Lung microvascular endothelial cell (primary cell): Measurements from ENCODE around the gene LSM7. TPM values are rescaled to one million over a fixed set of nuclear protein-coding genes. Genes with fewer than 3 reads are reported as not detected.
"Not testable (repeated sequence)": the region's sequence is repeated elsewhere in the genome, so short reads cannot be mapped to it uniquely, and the experiment has no call there.

Experiments used
- DNase-seq, 2 donors: peaks; one replicate each; pipeline versions ENCODE4 v3.0.0 to v3.0.0-alpha.2; 2010; ENCODE audit warnings: low read depth in 2 of 2
- total RNA-seq: library from RNA; depleted of rRNA; stranded (reverse); fragments of >200 nt; gene quantifications from 2 replicates; pipeline ENCODE4 v1.2.1, GENCODE V29; 2014

Gene LSM7
- total RNA-seq, 1 donor from 2014 or later: 79.4 TPM

GRCh38 chr19:2281265-2282061 is 46.9 kb downstream of the LSM7 start:
- DNase-seq: not testable (repeated sequence)

- no peak for DNase-seq
These were observed 47.6 kb downstream of the LSM7 start for GRCh38 chr19:2280633-2281264.

DNA sequence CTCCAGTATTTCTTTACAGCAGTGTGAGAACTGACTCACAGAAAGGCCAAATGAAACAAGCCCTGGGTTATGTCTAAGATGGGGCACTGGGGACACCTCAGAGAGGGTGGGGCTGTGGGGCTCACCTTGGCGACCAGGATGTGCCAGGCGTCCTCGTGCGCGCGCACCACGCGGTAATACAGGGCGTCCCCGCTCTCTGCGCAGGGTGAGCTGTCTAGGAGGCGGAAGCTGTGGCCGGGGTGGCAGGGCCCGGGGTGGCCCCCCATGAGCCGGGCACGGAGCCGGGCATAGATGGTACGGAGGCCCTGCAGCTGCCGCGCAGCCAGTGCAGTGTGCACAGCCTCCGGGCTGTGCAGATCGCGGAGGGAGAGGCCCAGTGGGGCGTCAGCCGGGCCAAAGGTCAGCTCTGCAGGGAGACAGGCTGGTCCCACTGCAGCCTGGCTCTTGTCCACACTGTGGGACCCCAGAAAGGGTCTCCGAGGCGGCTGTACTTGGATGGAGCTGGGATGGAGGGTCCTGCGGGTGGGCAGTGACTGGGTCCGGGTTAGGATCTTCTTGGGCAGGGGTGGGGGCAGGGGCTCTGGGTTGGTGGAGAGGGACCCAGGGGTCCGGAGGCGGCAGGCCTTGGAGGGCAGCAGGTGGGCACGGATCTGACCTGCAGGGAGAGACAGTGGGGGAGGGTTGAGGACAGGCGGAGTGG is 49.8 kb downstream of the LSM7 start:
- no peak for DNase-seq

DNA sequence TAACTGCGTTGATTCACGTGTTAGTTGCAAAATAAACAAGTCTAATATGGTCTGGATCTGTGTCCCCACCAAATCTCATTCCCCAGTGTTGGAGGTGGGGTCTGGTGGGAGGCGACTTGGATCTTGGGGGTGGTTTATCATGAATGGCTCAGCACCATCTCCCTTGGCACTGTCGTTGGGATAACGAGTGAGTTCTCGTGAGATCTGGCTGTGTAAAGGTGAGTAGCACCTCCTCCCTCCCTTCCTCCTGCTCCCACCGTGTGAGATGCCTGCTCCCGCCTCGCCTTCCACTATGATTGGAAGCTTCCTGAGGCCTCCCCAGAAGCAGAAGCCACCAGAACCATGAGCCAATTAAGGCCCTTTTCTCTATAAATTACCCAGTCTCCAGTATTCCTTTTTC is 51.2 kb downstream of the LSM7 start:
- no peak for DNase-seq

DNA sequence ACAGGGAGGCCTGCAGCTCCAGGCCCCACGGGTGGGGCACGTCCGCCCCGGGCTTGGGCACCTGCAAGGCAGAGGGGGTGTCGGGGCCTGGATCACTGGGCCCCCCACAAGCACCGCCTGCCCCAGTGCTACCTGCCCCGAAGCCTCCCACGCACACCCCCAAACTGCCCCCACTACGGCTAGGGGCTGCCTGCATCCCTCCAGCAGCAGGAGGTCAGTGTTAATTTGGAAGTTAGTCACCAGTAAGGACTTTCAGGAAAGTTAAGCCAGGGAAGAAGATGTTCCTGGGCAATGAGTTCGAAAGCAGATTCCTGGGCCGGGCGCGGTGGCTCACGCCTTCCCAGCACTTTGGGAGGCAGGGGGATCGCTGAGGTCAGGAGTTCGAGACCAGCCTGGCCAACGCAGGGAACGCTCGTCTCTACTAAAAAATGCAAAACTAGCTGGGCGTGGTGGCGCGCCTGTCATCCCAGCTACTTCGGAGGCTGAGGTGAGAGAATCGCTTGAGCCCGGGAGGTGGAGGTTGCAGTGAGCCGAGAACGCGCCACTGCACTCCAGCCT is 51.9 kb downstream of the LSM7 start:
- no peak for DNase-seq

- DNase-seq: no peak
These were observed 52.6 kb downstream of the LSM7 start for GRCh38 chr19:2275588-2276428.

- DNase-seq: peak; percentile 60 to 85
These were observed 53.4 kb downstream of the LSM7 start for GRCh38 chr19:2274931-2275535.

DNA sequence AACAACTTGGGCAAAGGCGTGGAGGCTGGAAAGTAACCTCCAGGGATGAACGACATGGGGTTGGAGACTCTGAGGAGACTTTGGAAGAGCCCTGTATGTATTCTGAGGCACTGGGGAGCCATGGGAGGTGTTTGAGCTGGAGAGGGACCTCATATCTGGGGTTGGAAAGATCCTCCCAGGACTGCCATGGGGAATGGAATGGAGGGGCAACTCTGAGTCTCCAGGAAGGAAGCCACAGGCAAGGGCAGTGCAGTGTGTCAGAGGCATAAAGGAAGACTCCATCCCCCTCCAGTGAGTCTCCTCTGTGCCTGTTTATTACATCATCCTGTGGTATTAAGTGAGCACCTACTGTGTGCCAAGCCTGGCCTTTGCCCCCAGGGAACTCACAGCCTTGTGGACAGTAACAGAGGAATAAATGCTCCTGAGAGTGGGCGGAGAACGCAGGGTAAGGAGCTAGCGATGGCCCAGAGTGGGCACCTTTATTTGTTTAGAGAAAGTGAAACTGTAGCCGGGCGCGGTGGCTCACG is 54.1 kb downstream of the LSM7 start:
- no peak for DNase-seq

DNA sequence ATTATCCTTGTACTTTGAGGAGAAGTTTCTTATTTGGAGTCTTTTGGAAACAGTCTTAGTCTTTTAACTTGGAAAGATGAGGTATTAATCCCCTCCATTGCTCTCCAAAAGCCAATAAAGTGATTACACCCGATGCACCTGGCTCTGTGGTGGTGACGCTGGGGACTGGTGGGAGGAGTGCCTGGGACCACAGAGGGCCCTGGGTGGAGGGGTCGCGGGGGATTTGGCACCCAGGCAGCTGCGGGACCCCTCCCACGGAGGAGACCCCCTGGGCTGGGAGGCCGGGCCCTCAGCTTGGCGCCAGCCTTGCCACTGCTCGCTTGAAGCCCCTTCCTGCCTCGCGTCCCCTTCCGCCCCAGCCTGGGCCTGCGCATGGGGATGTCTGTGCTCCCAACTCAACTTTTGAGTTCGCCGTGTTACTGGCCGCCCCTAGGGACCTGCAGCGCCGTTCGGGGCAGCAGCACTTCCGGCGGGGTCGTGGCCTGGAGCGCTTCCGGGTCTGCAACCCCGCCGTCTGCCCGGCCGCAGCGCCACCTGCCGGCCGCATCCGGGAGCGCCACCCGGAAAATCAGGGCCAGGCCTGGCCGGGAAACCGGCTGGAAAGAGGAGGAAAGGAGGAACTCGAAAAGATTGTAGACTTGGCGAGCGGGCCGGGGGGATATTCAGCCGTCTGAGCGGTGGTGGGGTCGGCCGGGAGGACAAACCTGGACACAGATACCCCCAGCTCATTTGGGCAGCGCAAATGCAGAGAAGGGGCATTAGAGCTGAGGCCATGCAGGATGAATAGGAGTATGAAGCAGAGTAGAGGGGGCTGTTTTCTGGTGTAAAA is 54.8 kb downstream of the LSM7 start:
- peak; percentile 48 to 72 for DNase-seq

Other genes starting within 250 kb of the LSM7 start
- gene MOB3A, start 232.3 kb downstream of the LSM7 start, total RNA-seq: 12.6 and 13.1 TPM in 2 replicates
- gene IZUMO4, start 231.7 kb downstream of the LSM7 start, total RNA-seq: 0.60 and 0.65 TPM in 2 replicates
- gene AP3D1, start 177.0 kb downstream of the LSM7 start, total RNA-seq: 57.5 and 63.3 TPM in 2 replicates
- gene DOT1L, start 164.7 kb downstream of the LSM7 start, total RNA-seq: 2.4 and 3.6 TPM in 2 replicates
- gene PLEKHJ1, start 92.3 kb downstream of the LSM7 start, total RNA-seq: 51.4 and 75.8 TPM in 2 replicates
- 41.8 and 56.5 TPM in 2 replicates for gene SF3A2, start 91.8 kb downstream of the LSM7 start, total RNA-seq
- gene AMH, start 79.3 kb downstream of the LSM7 start, total RNA-seq: 0.65 and 3.6 TPM in 2 replicates
- gene JSRP1, start 72.2 kb downstream of the LSM7 start, total RNA-seq: 0.22 TPM in 1 of 2 replicates, not detected in the other
- gene PEAK3, start 46.4 kb downstream of the LSM7 start, total RNA-seq: under 0.01 and 0.20 TPM in 2 replicates
- not detected in 2 replicates for gene LINGO3, start 20.4 kb downstream of the LSM7 start, total RNA-seq
- 10.5 and 22.6 TPM in 2 replicates for gene SPPL2B, start 98 bp upstream of the LSM7 start, total RNA-seq
- under 0.01 and 0.20 TPM in 2 replicates for gene TMPRSS9, start 31.7 kb upstream of the LSM7 start, total RNA-seq
- 38.6 and 46.2 TPM in 2 replicates for gene TIMM13, start 99.0 kb upstream of the LSM7 start, total RNA-seq
- 50.6 and 51.9 TPM in 2 replicates for gene LMNB2, start 128.4 kb upstream of the LSM7 start, total RNA-seq
- gene GADD45B, start 147.5 kb upstream of the LSM7 start, total RNA-seq: 49.5 and 175 TPM in 2 replicates